ENCODE results near the gene CCDC190.

DNA sequence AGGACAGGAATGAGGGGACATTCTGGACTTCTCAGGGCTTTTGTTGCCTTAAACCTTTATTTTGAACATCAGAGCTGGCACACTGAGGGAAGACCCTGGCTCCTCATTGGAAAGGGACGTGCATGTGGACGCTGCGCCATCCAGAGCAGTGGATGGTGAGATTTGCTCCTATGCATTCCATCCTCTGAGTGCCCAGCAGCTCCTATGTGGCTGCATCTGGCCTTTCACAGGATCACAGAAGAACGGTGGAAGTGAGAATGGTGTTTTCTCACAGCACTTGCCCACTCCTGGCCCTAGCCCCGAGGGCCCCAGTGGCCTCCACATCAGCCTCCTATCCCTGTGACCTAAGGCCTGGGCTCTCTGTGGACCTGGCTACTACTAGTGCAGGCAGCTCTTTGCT is 20.6 kb upstream of the CCDC190 start:
- TF ChIP-seq, protein P1, sequence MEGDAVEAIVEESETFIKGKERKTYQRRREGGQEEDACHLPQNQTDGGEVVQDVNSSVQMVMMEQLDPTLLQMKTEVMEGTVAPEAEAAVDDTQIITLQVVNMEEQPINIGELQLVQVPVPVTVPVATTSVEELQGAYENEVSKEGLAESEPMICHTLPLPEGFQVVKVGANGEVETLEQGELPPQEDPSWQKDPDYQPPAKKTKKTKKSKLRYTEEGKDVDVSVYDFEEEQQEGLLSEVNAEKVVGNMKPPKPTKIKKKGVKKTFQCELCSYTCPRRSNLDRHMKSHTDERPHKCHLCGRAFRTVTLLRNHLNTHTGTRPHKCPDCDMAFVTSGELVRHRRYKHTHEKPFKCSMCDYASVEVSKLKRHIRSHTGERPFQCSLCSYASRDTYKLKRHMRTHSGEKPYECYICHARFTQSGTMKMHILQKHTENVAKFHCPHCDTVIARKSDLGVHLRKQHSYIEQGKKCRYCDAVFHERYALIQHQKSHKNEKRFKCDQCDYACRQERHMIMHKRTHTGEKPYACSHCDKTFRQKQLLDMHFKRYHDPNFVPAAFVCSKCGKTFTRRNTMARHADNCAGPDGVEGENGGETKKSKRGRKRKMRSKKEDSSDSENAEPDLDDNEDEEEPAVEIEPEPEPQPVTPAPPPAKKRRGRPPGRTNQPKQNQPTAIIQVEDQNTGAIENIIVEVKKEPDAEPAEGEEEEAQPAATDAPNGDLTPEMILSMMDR (conservative IDR thresholded peaks at IDR 0.05; ENCODE audit: low read length) = no peak
- no peak for TF ChIP-seq EZH2phosphoT487 (IDR thresholded peaks at IDR 0.05; ENCODE audit: borderline replicate concordance)
